Measurements from ENCODE around the gene ATP8B3. TPM values are rescaled to one million over a fixed set of nuclear protein-coding genes. Genes with fewer than 3 reads are reported as not detected.
A peak's percentile ranks its signal among the peaks of the same experiment; 100 is the strongest.

The ATP8B3 gene
- total and polyA plus RNA-seq, 11 donors = 0.19 to 3.5 (median 0.72) TPM

DNA sequence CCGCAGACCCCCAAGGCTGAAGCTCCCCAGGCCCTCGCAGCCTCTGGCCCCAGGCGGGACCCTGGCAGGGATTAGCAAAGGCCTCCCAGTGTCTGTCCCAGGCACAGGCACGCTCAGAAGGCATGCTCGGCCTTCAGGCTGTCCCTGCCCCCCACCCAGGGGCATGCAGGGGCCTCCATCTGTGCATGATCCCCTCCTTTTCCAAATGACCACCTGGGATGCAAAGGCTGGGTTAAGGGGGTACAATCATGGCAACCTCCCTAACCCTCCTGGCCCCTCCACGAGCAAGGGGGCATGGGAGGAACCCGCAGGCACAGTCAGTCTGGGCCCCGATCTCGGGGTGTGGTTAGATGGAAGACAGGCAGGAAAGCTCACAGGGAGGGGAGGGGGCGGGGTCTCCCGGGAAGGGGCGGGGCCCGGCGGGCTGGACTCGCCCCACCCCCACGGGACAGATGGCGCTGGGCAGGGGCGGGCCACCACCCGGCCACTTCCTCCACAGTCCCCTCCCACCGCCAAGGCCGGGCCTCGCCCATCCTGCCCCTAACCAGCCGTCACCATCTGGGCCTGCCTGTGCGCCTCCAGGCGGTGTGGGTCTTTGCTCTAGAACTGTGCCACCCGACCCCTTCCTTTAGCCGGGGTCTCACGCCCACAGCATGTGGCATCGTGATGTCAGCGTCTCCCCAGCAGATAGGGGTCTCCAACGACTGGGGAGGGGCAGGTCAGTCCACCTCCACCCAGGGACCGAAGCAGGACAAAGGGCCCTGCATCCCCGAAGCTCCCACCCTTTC lies 43.2 kb upstream of the ATP8B3 start:
- peaks cover 0 to 7% (median 0%) of the 10 kb centered on the region in 9 donors for H3K27me3 ChIP-seq
- intact Hi-C loops (cut with DNase I) = no loop called here
- no peaks in the 10 kb centered on the region for H3K9me3 ChIP-seq
- DNase-seq (peak; percentile 93 to 97 (median 95)), ATAC-seq (peak; percentile 80 to 88 (median 82))
- peak overlapping the region in 11 of 12 donors; percentile 5 to 71 (median 62) for H3K4me3 ChIP-seq
- H3K27ac ChIP-seq = peak overlapping the region; percentile 79 to 98 (median 91)
- H3K4me1 ChIP-seq = peaks cover 8 to 87% (median 54%) of the 10 kb centered on the region in 12 donors
- WGBS, 4 donors = 15 to 19% (median 18%) methylated on average over 20 to 33 of the region's 33 CpGs
- peaks cover 0 to 6% (median 0%) of the 10 kb centered on the region in 9 donors for H3K36me3 ChIP-seq
- peak in 1 of 2 donors; percentile 78 for TF ChIP-seq POLR2A (IDR thresholded peaks at IDR 0.05)
- TF ChIP-seq, protein P1, sequence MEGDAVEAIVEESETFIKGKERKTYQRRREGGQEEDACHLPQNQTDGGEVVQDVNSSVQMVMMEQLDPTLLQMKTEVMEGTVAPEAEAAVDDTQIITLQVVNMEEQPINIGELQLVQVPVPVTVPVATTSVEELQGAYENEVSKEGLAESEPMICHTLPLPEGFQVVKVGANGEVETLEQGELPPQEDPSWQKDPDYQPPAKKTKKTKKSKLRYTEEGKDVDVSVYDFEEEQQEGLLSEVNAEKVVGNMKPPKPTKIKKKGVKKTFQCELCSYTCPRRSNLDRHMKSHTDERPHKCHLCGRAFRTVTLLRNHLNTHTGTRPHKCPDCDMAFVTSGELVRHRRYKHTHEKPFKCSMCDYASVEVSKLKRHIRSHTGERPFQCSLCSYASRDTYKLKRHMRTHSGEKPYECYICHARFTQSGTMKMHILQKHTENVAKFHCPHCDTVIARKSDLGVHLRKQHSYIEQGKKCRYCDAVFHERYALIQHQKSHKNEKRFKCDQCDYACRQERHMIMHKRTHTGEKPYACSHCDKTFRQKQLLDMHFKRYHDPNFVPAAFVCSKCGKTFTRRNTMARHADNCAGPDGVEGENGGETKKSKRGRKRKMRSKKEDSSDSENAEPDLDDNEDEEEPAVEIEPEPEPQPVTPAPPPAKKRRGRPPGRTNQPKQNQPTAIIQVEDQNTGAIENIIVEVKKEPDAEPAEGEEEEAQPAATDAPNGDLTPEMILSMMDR (IDR thresholded peaks at IDR 0.05) = peak in 2 of 12 donors; percentile 10 to 18

DNA sequence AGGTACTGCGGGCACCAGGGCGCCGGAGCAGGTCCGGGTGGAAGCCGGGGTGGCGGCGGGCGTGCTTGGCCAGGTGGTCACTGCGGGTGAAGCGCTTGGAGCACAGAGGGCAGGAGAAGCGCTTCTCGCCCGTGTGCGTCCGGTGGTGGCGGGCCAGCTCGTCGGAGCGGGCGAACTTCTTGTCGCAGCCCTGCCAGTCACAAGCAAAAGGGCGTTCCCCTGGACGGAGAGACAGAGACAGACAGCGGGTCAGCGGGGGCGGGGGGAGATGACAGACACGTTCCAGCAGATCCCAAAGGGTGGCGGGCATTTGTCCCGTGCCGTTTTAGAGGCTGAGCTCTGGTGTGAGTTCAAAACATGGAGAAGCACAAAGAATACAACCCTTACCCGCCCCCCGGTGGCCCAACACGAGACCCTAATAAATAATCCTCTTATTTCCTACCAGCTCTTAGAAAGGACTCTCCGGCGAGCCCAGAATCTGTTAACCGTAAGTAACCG lies 42.5 kb upstream of the ATP8B3 start:
- TF ChIP-seq, protein P1 (IDR thresholded peaks at IDR 0.05) = no peak
- TF ChIP-seq POLR2A (IDR thresholded peaks at IDR 0.05) = no peak
- peaks cover 0 to 6% (median 0%) of the 10 kb centered on the region in 9 donors for H3K36me3 ChIP-seq
- H3K27ac ChIP-seq = peak overlapping the region; percentile 58 to 98 (median 90)
- H3K4me3 ChIP-seq = peak overlapping the region in 9 of 12 donors; percentile 29 to 71 (median 62)
- WGBS, 4 donors = 62 to 72% (median 67%) methylated on average over 34 to 37 of the region's 37 CpGs
- H3K9me3 ChIP-seq = no peaks in the 10 kb centered on the region
- DNase-seq = peak; percentile 56 to 83 (median 78)
- ATAC-seq = peak in 2 of 4 donors; percentile 2 to 12
- peaks cover 8 to 81% (median 49%) of the 10 kb centered on the region in 12 donors for H3K4me1 ChIP-seq
- intact Hi-C loops (cut with DNase I) = no loop called here
- H3K27me3 ChIP-seq = peaks cover 0 to 7% (median 0%) of the 10 kb centered on the region in 9 donors

DNA sequence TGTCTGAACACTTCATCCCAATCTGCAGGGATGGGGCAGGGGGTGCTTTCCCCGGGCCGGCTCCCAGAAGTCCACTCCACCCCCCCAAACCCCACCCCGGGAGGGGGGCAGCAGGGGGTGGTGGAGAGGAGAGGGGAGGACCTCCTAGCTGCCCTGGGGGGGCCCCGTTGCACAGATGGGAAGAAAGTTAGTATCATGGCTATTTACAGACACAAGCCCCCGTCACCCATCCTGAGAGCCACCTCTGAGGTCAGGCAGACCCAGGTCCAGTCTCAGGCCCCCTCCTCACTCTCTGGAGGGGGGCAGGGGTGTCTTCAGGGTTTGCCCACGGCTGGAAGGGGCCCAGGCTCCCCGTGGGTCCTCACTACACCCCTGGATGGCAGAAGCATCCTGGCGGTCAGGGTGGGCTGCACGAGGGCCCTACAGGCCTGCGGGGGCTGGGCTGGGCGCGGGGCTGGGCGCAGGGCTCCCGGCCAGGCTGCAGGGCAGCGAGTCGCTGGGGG lies 42.0 kb upstream of the ATP8B3 start:
- no peaks in the 10 kb centered on the region for H3K9me3 ChIP-seq
- peaks cover 8 to 76% (median 44%) of the 10 kb centered on the region in 12 donors for H3K4me1 ChIP-seq
- WGBS, 4 donors = 55 to 83% (median 77%) methylated on average over 6 to 16 of the region's 16 CpGs
- intact Hi-C loops (cut with DNase I) = no loop called here
- peak overlapping the region in 10 of 12 donors; percentile 79 to 98 (median 90) for H3K27ac ChIP-seq
- TF ChIP-seq POLR2A (IDR thresholded peaks at IDR 0.05) = no peak
- TF ChIP-seq, protein P1 (IDR thresholded peaks at IDR 0.05) = no peak
- ATAC-seq = no peak
- no peak for DNase-seq
- peaks cover 0 to 6% (median 0%) of the 10 kb centered on the region in 9 donors for H3K36me3 ChIP-seq
- peak overlapping the region in 4 of 12 donors; percentile 29 to 68 (median 43) for H3K4me3 ChIP-seq
- peaks cover 0 to 7% (median 0%) of the 10 kb centered on the region in 9 donors for H3K27me3 ChIP-seq

Data from heart left ventricle (tissue), 16 donors.